ENCODE measurements around the gene AKAP12. TPM values are rescaled to one million over a fixed set of nuclear protein-coding genes. Genes with fewer than 3 reads are reported as not detected.

The AKAP12 gene
- total RNA-seq, 1 donor from 2014 or later, result 88.1 TPM

DNA sequence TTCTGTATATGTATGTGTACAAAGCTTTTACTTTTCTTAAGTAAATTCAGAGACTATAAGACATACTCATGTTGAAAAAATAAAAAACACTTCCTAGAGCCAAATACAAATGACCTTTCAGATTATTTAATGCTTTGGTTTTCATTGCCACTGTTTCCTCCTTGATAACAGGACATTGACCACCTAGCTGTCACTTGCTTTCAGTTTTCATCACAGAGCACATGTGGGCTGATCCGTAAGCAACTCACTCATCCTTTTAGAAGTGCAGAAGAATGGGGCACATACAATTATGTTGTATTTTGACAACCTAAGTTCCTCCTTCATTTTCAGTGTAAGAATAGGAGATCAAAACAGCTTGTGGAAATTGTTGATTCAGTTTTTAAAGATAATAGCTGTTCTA lies 145.4 kb downstream of the AKAP12 start:
- no peak overlapping the region for H3K4me3 ChIP-seq
- no peak for DNase-seq (ENCODE audit: extremely low spot score in 2 of 2)
- no peaks in the 10 kb centered on the region for H3K36me3 ChIP-seq
- H3K9me3 ChIP-seq, result no peaks in the 10 kb centered on the region
- no peaks in the 10 kb centered on the region for H3K27me3 ChIP-seq
- intact Hi-C loops (cut with DNase I), result no loop called here
- TF ChIP-seq, protein P1, sequence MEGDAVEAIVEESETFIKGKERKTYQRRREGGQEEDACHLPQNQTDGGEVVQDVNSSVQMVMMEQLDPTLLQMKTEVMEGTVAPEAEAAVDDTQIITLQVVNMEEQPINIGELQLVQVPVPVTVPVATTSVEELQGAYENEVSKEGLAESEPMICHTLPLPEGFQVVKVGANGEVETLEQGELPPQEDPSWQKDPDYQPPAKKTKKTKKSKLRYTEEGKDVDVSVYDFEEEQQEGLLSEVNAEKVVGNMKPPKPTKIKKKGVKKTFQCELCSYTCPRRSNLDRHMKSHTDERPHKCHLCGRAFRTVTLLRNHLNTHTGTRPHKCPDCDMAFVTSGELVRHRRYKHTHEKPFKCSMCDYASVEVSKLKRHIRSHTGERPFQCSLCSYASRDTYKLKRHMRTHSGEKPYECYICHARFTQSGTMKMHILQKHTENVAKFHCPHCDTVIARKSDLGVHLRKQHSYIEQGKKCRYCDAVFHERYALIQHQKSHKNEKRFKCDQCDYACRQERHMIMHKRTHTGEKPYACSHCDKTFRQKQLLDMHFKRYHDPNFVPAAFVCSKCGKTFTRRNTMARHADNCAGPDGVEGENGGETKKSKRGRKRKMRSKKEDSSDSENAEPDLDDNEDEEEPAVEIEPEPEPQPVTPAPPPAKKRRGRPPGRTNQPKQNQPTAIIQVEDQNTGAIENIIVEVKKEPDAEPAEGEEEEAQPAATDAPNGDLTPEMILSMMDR (IDR thresholded peaks at IDR 0.05), result no peak
- TF ChIP-seq POLR2A (IDR thresholded peaks at IDR 0.05), result no peak
- TF ChIP-seq POLR2AphosphoS5 (IDR thresholded peaks at IDR 0.05; ENCODE audit: insufficient read depth in 1 of 2, low read depth in 1 of 2), result no peak
- H3K27ac ChIP-seq, result no peak overlapping the region
- peaks cover 22% of the 10 kb centered on the region for H3K4me1 ChIP-seq

DNA sequence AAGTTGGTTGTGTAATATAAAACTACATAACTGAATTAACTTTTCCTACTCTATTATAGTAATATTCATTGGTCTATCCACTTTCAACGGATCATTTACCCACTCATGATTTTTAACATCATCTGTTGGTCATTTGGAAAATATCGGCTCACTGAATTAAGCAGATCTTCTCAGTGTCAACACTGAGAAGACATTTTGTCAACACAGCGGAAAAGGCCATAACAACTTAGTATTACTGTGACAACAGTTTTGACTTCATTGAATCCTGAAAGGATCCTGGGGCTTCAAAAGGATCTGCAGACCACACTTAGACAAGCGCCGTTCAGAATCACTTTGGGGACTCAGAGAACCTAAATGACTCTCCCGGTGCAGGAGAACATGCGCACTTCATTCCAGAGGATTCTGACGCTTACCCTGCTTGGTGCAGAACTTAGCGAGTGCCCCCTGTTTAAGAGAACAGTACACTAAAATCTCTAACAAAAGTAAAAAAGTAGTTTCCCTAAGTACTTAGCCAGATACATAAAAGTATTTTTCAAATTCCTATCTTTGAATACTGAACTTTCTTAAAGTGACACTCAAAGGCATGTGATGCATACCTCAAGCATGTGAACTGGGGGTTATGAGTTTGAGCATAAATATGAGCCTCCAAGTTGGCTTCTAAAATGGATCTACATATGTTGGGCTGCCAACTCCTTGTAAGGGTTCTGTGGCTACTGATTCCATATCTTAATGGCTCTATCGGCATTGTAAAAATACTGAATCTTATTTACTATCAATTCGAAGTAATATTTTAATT lies 147.6 kb downstream of the AKAP12 start:
- no peaks in the 10 kb centered on the region for H3K27me3 ChIP-seq
- no peak overlapping the region for H3K4me3 ChIP-seq
- H3K27ac ChIP-seq, result peak overlapping the region; percentile 13
- peaks cover 27% of the 10 kb centered on the region for H3K4me1 ChIP-seq
- intact Hi-C loops (cut with DNase I), result no loop called here
- DNase-seq (ENCODE audit: extremely low spot score in 2 of 2), result no peak
- TF ChIP-seq POLR2AphosphoS5 (IDR thresholded peaks at IDR 0.05; ENCODE audit: insufficient read depth in 1 of 2, low read depth in 1 of 2) (no peak), POLR2A (IDR thresholded peaks at IDR 0.05) (no peak)
- TF ChIP-seq, protein P1 (IDR thresholded peaks at IDR 0.05), result no peak
- H3K9me3 ChIP-seq, result no peaks in the 10 kb centered on the region
- no peaks in the 10 kb centered on the region for H3K36me3 ChIP-seq

DNA sequence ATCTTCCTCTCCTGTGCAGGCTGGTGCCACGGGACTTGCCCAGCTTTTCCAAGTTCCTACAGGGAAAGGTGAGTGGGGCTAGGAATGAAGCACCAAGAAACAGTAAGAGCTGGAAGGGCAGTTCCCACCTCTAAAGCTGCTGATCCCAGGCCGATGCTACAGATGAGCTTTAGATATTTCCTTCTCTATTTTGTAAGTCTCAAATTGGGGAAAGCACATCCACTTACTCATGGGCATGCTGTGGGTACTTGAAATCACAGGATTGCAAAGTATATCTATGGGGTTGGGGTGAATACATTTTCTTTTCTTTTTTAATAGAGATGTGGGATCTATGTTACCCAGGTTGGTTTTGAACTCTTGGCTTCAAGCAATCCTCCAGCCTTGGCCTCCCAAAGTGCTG lies 148.5 kb downstream of the AKAP12 start:
- Histone ChIP-seq H3K36me3 (no peaks in the 10 kb centered on the region), H3K27ac (peak overlapping the region; percentile 100), H3K4me1 (peaks cover 36% of the 10 kb centered on the region), H3K4me3 (no peak overlapping the region), H3K27me3 (no peaks in the 10 kb centered on the region), H3K9me3 (no peaks in the 10 kb centered on the region)
- DNase-seq (ENCODE audit: extremely low spot score in 2 of 2), result no peak
- intact Hi-C loops (cut with DNase I), result no loop called here
- no peak for TF ChIP-seq POLR2A (IDR thresholded peaks at IDR 0.05)

DNA sequence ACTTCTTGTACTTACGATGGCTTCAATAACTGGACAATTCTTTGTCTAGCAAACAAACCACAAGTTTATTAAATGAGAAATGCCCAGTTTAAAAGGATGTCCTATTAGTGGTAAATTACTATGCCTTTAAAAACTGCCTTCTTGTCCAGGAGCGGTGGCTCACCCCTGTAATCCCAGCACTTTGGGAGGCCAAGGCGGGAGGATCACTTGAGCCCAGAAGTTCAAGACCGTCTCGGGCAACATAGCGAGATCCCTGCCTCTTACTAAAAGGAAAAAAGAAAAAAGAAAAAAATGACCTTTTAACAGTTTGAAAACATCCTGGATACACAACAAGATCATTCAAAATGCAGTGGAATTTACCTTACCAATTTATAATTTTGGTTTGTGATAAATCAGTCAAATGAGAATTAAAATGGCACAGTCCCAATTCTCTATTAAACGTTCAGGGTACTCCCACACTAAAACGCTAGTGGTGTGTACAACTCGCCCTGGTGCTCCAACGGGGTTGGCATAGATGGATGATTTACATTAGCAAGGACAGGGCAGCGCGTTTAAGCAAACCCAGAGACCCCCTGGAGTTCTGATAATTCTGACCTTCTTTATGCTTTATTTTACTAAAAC lies 149.3 kb downstream of the AKAP12 start:
- TF ChIP-seq POLR2AphosphoS5 (IDR thresholded peaks at IDR 0.05; ENCODE audit: insufficient read depth in 1 of 2, low read depth in 1 of 2) (no peak), POLR2A (IDR thresholded peaks at IDR 0.05) (no peak)
- TF ChIP-seq, protein P1 (IDR thresholded peaks at IDR 0.05), result no peak
- H3K4me3 ChIP-seq, result peak overlapping the region; percentile 82 to 96
- H3K36me3 ChIP-seq, result no peaks in the 10 kb centered on the region
- peaks cover 45% of the 10 kb centered on the region for H3K4me1 ChIP-seq
- no peaks in the 10 kb centered on the region for H3K9me3 ChIP-seq
- intact Hi-C loops (cut with DNase I), result no loop called here
- no peaks in the 10 kb centered on the region for H3K27me3 ChIP-seq
- no peak for DNase-seq (ENCODE audit: extremely low spot score in 2 of 2)
- H3K27ac ChIP-seq, result peak overlapping the region; percentile 100

DNA sequence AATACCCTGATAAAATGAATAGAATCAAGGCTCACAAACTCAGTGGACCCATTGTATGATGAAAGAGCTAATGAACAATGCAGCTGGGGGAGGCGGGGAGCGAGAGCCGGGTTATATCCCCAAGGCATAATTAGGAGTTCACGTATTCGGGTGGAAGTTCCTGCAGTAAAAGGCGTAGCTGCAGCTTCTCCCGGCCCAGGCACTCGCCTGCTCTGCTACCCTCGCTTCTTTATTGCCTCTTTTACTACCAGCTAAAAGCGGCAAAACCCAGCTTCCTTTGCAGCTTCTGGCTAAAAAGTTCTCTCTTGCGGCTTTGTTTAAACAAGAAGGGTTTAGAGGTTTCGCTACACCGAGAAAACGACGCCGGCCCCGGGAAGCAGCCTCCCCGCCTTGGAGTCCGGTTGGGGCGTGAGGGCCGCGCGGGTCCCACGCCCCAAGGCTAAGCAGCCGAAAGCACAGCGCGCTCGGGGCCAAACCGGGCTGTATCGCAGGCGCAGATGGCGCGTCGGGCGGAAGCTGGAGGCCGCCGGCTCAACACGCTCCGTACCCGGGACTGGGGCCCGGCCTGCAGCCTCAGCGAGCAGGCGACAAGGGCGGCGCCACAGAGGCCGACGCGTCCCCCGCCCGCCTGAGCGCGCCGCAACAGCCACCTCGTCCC lies 150.0 kb downstream of the AKAP12 start:
- Histone ChIP-seq H3K9me3 (no peaks in the 10 kb centered on the region), H3K4me3 (peak overlapping the region; percentile 82 to 96), H3K4me1 (peaks cover 50% of the 10 kb centered on the region), H3K36me3 (no peaks in the 10 kb centered on the region), H3K27me3 (no peaks in the 10 kb centered on the region), H3K27ac (peak overlapping the region; percentile 100)
- intact Hi-C loops (cut with DNase I), result loop anchor here (2.0 kb wide), 1 partner anchor 63 kb away; the partner anchor contains the start of gene RMND1
- TF ChIP-seq POLR2AphosphoS5 (IDR thresholded peaks at IDR 0.05; ENCODE audit: insufficient read depth in 1 of 2, low read depth in 1 of 2) (peak in 1 of 2 donors; percentile 84), POLR2A (IDR thresholded peaks at IDR 0.05) (peak in 1 of 2 donors; percentile 63)
- TF ChIP-seq, protein P1 (IDR thresholded peaks at IDR 0.05), result no peak
- peak in 1 of 2 donors; percentile 92 for DNase-seq (ENCODE audit: extremely low spot score in 2 of 2)

All from vagina (tissue), 2 donors.